Parathyroid adenoma (tissue), 2 donors: ENCODE results near the gene LIMS2.
A peak's percentile ranks its signal among the peaks of the same experiment; 100 is the strongest.

Experiments
- H2AFZ ChIP-seq: fragments of 300-600 bp; sonication (generic); one replicate; pipeline ENCODE4 v1.7.0; 2017; ENCODE audit warnings: antibody characterized with exemption, mild to moderate bottlenecking
- H3K27ac ChIP-seq: fragments of 300-600 bp; sonication (generic); one replicate; pipeline ENCODE4 v1.7.0; 2017
- H3K27me3 ChIP-seq: fragments of 300-600 bp; sonication (generic); one replicate; pipeline ENCODE4 v1.7.0; 2017; ENCODE audit warnings: low read length; ENCODE audit not compliant: control insufficient read depth, insufficient read depth
- H3K36me3 ChIP-seq: fragments of 300-600 bp; sonication (generic); one replicate; pipeline ENCODE4 v1.7.0; 2017; ENCODE audit warnings: low read length; ENCODE audit not compliant: control insufficient read depth, insufficient read depth
- H3K4me1 ChIP-seq: fragments of 300-600 bp; sonication (generic); one replicate; pipeline ENCODE4 v1.7.0; 2017; ENCODE audit warnings: control low read depth
- H3K4me2 ChIP-seq: fragments of 300-600 bp; sonication (generic); one replicate; pipeline ENCODE4 v1.7.0; 2017; ENCODE audit warnings: low read length
- H3K4me3 ChIP-seq: fragments of 300-600 bp; sonication (generic); one replicate; pipeline ENCODE4 v1.7.0; 2017; ENCODE audit warnings: low read depth, low read length
- H3K79me2 ChIP-seq: fragments of 300-600 bp; sonication (generic); one replicate; pipeline ENCODE4 v1.7.0; 2017; ENCODE audit warnings: control low read depth
- H3K9ac ChIP-seq: fragments of 300-600 bp; sonication (generic); one replicate; pipeline ENCODE4 v1.7.0; 2017; ENCODE audit warnings: mild to moderate bottlenecking
- H3K9me3 ChIP-seq: fragments of 300-600 bp; sonication (generic); one replicate; pipeline ENCODE4 v1.7.0; 2017; ENCODE audit warnings: low read length; ENCODE audit not compliant: control insufficient read depth
- TF ChIP-seq, protein P1 (sequence below): fragments of 300-600 bp; sonication (generic); IDR thresholded peaks from one replicate; pipeline ENCODE4 v1.7.0; 2017; ENCODE audit warnings: antibody characterized with exemption, mild to moderate bottlenecking
- donor health status: primary hyperparathyroidism.

The LIMS2 gene

DNA sequence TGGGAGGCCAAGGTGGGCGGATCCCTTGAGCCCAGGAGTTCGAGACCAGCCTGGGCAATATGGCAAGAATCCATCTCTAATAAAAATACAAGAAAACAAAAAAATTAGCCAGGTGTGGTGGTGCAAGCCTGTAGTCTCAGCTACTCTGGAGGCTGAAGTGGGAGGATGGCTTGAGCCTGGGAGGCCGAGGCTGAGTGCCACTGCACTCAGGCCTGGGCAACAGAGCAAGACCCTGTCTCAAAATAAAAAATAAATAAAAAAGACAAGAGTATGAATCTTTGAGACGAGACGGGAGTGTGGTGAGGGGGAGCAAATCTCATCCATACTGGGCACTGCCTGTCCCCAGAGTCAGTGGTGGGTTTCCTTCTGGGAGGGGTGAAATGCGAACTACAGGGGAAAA lies 17.2 kb downstream of the LIMS2 start:
- Histone ChIP-seq H3K27ac (peak overlapping the region; percentile 69), H3K4me3 (no peak overlapping the region)

DNA sequence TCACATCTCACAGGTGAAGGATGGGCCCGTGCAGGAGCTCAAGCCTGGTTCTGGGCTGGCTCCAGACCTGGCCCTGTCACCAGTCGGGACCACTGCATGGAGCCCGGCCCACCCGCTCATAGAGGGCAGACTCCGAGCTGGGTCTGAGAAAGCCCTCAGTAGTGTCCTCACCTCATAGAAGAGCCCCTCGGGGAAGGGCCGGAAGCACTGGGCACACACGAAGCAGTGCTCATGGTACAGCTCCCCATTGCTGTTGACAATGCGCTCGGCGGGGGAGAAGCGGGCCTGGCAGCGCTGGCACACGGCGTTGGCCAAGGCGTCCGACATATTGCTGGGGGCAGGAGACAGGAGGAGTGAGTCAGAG lies 18.1 kb downstream of the LIMS2 start:
- TF ChIP-seq, protein P1, sequence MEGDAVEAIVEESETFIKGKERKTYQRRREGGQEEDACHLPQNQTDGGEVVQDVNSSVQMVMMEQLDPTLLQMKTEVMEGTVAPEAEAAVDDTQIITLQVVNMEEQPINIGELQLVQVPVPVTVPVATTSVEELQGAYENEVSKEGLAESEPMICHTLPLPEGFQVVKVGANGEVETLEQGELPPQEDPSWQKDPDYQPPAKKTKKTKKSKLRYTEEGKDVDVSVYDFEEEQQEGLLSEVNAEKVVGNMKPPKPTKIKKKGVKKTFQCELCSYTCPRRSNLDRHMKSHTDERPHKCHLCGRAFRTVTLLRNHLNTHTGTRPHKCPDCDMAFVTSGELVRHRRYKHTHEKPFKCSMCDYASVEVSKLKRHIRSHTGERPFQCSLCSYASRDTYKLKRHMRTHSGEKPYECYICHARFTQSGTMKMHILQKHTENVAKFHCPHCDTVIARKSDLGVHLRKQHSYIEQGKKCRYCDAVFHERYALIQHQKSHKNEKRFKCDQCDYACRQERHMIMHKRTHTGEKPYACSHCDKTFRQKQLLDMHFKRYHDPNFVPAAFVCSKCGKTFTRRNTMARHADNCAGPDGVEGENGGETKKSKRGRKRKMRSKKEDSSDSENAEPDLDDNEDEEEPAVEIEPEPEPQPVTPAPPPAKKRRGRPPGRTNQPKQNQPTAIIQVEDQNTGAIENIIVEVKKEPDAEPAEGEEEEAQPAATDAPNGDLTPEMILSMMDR, result no peak
- Histone ChIP-seq H3K9ac (no peak overlapping the region), H3K27ac (no peak overlapping the region), H3K27me3 (no peaks in the 10 kb centered on the region), H3K79me2 (no peaks in the 10 kb centered on the region), H3K4me3 (no peak overlapping the region), H2AFZ (no peak overlapping the region), H3K4me1 (no peaks in the 10 kb centered on the region), H3K4me2 (no peak overlapping the region), H3K9me3 (no peaks in the 10 kb centered on the region), H3K36me3 (no peaks in the 10 kb centered on the region)

More for the DNA sequence above, 17.2 kb downstream of the LIMS2 start:
- Histone ChIP-seq H3K27me3 (no peaks in the 10 kb centered on the region), H3K4me1 (no peaks in the 10 kb centered on the region), H3K9ac (no peak overlapping the region), H3K4me2 (no peak overlapping the region), H3K9me3 (no peaks in the 10 kb centered on the region), H3K36me3 (no peaks in the 10 kb centered on the region), H3K79me2 (no peaks in the 10 kb centered on the region), H2AFZ (no peak overlapping the region)
- TF ChIP-seq, protein P1, result no peak

DNA sequence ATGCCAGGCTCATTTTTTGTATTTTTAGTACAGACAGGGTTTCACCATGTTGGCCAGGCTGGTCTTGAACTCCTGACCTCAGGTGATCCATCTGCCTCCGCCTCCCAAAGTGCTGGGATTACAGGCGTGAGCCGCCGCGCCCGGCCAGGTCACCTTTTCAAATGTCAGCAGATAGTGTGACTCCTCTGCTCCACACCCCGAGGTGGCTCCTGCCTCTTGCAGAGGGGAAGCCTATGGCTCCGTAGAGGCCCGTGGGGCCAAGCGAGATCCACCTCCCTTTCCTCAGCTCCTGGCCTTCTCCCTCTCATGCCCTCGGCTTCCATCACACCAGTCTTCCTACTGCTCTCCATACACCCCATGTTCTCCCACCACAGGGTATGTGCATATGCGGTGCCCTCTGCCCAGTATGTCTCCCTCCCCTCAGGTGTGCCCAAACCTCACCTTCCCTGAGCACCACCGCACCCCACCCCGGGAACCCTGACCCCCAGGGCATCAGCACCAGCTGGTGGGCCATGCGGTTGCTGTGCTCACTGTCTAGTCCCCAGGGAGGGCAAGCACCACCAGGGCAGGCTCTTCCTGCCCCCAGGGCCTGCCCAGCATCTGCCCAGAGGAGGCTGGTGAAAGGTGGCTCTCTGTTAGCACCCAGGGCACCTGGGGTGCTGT lies 18.6 kb downstream of the LIMS2 start:
- no peak overlapping the region for H2AFZ ChIP-seq
- H3K79me2 ChIP-seq, result no peaks in the 10 kb centered on the region
- H3K36me3 ChIP-seq, result no peaks in the 10 kb centered on the region
- TF ChIP-seq, protein P1, result no peak
- no peak overlapping the region for H3K4me2 ChIP-seq
- H3K4me1 ChIP-seq, result no peaks in the 10 kb centered on the region
- H3K9ac ChIP-seq, result no peak overlapping the region
- no peaks in the 10 kb centered on the region for H3K27me3 ChIP-seq
- H3K4me3 ChIP-seq, result no peak overlapping the region
- H3K9me3 ChIP-seq, result no peaks in the 10 kb centered on the region
- H3K27ac ChIP-seq, result no peak overlapping the region

DNA sequence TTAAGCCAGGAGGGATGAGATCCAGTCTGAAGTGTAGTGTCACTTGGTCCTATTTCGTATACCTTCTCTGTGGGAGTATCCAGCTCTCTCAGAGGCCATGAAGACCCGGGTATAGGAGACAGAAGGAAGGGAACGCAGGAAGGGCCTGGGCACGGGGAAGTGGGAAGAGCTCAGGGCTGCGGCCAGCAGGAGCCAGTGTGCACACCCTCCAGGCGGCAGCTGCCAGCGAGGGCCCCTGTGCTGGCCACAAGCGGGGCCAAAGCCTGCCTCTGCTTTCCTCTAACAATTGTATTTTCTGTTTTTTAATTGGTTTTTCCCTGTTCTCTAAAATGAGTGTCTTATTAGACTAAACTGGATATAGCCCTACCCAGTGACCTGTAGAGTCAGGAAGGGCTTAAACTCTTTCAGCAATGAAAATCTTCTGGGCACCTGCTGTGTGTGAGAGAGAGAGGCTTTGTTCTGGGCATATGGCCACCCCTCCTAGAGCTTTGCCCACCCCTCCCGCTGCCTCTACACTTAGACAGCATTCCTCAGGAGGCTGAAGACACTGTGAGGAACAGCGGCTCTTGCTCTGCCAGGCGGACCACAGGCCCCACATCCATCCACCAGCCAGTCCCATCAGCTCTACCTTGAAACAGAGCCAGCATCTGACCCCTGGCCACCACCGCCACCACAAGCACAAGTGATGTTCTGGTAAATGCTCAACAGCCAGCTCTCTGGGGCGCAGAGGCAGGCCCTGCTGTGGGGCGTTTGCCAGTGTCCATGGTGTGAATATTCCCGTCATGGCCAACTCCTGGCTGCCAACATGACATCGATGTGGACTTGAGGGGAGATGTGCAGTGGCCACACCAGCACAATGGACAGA lies 19.9 kb downstream of the LIMS2 start:
- Histone ChIP-seq H3K4me3 (no peak overlapping the region), H3K36me3 (no peaks in the 10 kb centered on the region), H2AFZ (no peak overlapping the region), H3K27me3 (no peaks in the 10 kb centered on the region), H3K4me1 (no peaks in the 10 kb centered on the region), H3K79me2 (no peaks in the 10 kb centered on the region), H3K9me3 (no peaks in the 10 kb centered on the region), H3K4me2 (no peak overlapping the region), H3K9ac (no peak overlapping the region), H3K27ac (no peak overlapping the region)
- TF ChIP-seq, protein P1, result no peak
